ENCODE data around the gene SDHB. TPM values are rescaled to one million over a fixed set of nuclear protein-coding genes. Genes with fewer than 3 reads are reported as not detected.

Gene SDHB
- total RNA-seq, 4 donors from 2014 or later, result 84.2 to 128 (median 117) TPM

GRCh38 chr1:17011092-17011438, 42.8 kb downstream of the SDHB start:
- ATAC-seq (ENCODE audit: low FRiP score) (peak; percentile 4), DNase-seq (ENCODE audit: low spot score) (no peak)
- TF ChIP-seq, protein P1, sequence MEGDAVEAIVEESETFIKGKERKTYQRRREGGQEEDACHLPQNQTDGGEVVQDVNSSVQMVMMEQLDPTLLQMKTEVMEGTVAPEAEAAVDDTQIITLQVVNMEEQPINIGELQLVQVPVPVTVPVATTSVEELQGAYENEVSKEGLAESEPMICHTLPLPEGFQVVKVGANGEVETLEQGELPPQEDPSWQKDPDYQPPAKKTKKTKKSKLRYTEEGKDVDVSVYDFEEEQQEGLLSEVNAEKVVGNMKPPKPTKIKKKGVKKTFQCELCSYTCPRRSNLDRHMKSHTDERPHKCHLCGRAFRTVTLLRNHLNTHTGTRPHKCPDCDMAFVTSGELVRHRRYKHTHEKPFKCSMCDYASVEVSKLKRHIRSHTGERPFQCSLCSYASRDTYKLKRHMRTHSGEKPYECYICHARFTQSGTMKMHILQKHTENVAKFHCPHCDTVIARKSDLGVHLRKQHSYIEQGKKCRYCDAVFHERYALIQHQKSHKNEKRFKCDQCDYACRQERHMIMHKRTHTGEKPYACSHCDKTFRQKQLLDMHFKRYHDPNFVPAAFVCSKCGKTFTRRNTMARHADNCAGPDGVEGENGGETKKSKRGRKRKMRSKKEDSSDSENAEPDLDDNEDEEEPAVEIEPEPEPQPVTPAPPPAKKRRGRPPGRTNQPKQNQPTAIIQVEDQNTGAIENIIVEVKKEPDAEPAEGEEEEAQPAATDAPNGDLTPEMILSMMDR (IDR thresholded peaks at IDR 0.05), result no peak

- TF ChIP-seq, protein P1 (IDR thresholded peaks at IDR 0.05), result no peak
- ATAC-seq (ENCODE audit: low FRiP score) (no peak), DNase-seq (ENCODE audit: low spot score) (no peak)
These were observed 44.1 kb downstream of the SDHB start for GRCh38 chr1:17009706-17010105.

DNA sequence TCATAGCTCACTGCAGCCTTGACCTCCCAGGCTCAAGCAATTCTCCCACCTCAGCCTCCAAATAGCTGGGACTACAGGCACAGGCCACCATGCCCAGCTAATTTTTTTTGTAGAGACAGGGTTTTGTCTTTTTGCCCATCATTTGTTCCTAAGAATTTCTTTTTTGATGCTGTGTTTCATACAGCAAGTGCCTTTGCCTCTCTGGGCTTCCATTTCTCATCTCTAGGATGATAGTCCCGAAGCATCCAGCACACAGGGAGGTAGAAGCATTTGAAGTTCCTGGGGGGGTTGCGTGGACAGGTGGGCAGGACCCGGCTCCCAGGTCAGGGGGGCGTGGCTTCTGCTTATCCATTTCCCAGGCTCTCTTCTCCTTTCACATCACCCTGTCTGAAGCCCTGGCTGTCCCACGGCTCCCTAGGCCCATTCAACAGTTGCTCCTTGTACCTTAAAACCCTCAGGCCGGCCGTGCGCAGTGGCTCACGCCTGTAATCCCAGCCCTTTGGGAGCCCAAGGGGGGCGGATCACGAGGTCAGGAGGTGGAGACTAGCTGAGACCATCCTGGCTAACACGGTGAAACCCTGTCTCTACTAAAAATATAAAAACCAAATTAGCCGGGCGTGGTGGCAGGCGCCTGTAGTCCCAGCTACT, 45.5 kb downstream of the SDHB start:
- no peak for ATAC-seq (ENCODE audit: low FRiP score)
- TF ChIP-seq, protein P1 (IDR thresholded peaks at IDR 0.05), result no peak

DNA sequence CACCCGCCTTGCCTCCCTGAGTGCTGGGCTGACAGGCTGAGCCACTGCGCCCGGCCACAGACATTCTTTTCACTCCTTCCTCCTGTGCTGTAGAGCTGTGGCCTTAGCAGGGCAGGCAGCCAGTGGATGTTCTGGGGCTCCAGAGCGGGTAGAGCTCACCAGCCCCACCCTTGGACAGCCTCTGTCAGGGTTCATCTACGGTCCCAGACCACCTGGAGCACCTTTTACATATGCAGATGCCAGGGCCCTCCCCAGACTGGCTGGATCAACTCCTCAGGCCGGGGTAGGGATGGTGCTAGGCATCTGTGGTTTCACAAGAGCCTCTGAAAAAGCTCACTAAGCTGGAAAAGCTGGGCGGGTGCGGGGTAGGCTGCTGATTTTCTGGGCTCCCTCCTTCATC, 46.7 kb downstream of the SDHB start:
- no peak for ATAC-seq (ENCODE audit: low FRiP score)
- TF ChIP-seq, protein P1 (IDR thresholded peaks at IDR 0.05), result no peak
- no peak for DNase-seq (ENCODE audit: low spot score)

More for the DNA sequence above, 45.5 kb downstream of the SDHB start:
- no peak for DNase-seq (ENCODE audit: low spot score)

DNA sequence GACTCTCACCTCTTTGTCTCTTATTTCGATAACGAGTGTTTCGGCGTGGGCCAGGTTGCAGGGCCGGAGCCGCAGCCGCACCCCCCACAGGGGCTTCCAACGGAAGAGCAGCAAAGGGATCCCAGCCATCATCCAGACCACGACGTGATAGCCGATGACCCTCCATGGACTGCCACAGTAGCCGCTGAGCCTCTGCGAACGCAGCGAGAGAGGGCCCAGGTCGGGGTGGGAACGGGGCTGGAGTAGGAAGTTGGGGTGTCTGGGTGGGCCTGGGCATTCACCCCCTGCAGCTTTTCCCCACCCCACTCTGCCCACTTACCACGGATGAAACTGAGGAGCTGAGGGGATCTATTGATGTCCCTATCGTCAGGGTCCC, 48.5 kb downstream of the SDHB start:
- TF ChIP-seq, protein P1 (IDR thresholded peaks at IDR 0.05), result no peak
- no peak for DNase-seq (ENCODE audit: low spot score)
- no peak for ATAC-seq (ENCODE audit: low FRiP score)

DNA sequence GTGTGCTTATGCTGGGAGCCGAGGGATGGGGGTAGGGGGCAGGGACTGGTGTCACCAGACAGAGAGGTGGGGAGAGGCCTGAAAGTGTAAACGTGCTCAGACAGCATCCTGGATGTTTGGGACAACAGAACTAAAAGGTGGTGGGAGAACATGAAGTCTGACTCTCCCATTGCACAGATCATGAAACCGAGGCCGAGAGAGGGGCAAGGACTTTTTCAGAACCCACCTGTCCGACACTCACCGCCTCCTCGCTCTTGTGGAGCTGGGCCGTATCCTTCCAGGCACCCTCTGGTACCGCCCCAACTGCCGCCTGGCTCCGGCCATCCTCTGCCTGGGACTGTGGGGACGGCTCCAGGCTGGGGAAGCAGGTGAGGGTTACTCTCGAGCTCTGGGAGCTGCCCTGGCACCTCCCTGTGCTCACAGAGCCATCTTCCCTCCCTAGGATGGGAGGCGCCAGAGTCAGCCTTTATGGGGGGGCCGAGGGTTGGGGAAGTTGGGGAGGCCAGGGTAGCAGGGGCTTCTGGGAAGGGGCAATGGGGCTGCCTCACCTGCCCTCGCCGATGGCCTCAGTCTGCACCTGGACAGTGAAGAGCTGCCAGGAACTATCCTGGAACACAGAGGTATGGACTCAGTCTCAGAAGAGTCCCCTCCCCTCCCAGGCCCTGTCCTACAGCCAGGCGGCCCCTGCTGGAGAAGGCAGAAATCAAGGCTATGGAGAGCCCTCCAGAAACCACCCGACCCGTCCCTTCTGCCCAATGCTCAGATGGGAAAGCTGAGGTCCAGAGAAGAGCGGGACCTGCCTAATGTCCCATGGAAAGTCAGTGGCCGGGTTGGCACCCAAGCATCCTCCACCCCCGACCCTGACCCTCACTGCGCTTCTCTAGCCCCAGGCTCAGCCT, 49.1 kb downstream of the SDHB start:
- ATAC-seq (ENCODE audit: low FRiP score) (no peak), DNase-seq (ENCODE audit: low spot score) (no peak)
- TF ChIP-seq, protein P1 (IDR thresholded peaks at IDR 0.05), result no peak

DNA sequence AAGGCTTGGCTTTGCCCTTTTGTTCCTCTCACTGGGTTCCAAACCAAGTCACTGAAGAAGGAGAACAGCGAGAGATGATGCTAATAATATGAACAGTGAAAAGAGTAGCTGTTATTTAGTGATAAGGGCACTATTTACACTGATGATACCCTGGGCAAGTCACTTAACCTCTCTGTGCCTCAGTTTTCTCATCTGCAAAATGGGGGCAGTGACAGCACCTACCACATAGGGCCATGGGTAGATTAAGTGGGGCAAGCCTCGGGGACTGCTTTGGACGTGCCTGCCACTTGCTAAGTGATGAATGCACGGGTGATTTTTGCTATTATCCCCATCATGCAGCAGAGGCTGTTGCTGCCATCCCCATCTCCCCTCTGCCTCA, 51.3 kb downstream of the SDHB start:
- ATAC-seq (ENCODE audit: low FRiP score) (no peak), DNase-seq (ENCODE audit: low spot score) (no peak)
- TF ChIP-seq, protein P1 (IDR thresholded peaks at IDR 0.05), result no peak
